Karpas-422 (cell line): ENCODE measurements around the gene KCNJ16. TPM values are rescaled to one million over a fixed set of nuclear protein-coding genes. Genes with fewer than 3 reads are reported as not detected.
"Not testable (repeated sequence)": the region's sequence is repeated elsewhere in the genome, so short reads cannot be mapped to it uniquely, and the experiment has no call there.

ENCODE experiments used
- DNase-seq: peaks from one replicate; pipeline ENCODE4 v3.0.0-alpha.2; 2015
- H2AFZ ChIP-seq: fragments of 200-600 bp; sonication (generic); 2 replicates; pipeline ENCODE4 v1.6.1; 2014; ENCODE audit warnings: antibody characterized with exemption, low read length, mixed read lengths
- H3K27ac ChIP-seq: fragments of 200-600 bp; sonication (generic); 2 replicates; pipeline ENCODE4 v1.5.1; 2014; ENCODE audit warnings: mild to moderate bottlenecking, low read length, moderate library complexity
- H3K27me3 ChIP-seq: fragments of 200-600 bp; sonication (generic); 2 replicates; pipeline ENCODE4 v1.6.1; 2014; ENCODE audit warnings: low read length, mixed read lengths
- H3K36me3 ChIP-seq: fragments of 200-600 bp; sonication (generic); 2 replicates; pipeline ENCODE4 v1.6.1; 2014; ENCODE audit warnings: low read length, mixed read lengths; ENCODE audit not compliant: insufficient read depth
- H3K4me1 ChIP-seq: fragments of 200-600 bp; sonication (generic); 2 replicates; pipeline ENCODE4 v1.6.1; 2014; ENCODE audit warnings: mild to moderate bottlenecking, low read length, mixed read lengths
- H3K4me2 ChIP-seq: fragments of 200-600 bp; sonication (generic); 2 replicates; pipeline ENCODE4 v1.6.1; 2014; ENCODE audit warnings: low read length, low read depth, mild to moderate bottlenecking; ENCODE audit not compliant: poor library complexity, severe bottlenecking
- H3K4me3 ChIP-seq: fragments of 200-600 bp; sonication (generic); 2 replicates; pipeline ENCODE4 v1.5.1; 2014; ENCODE audit warnings: mild to moderate bottlenecking, antibody characterized with exemption, low read length, mixed read lengths
- H3K79me2 ChIP-seq: fragments of 200-600 bp; sonication (generic); 2 replicates; pipeline ENCODE4 v1.6.1; 2014; ENCODE audit warnings: mild to moderate bottlenecking, low read length, mixed read lengths
- H3K9ac ChIP-seq: fragments of 200-600 bp; sonication (generic); 2 replicates; pipeline ENCODE4 v1.6.0; 2014; ENCODE audit warnings: low read length
- H3K9me2 ChIP-seq: fragments of 200-600 bp; sonication (generic), shearing (Covaris generic); replicated peaks from 2 replicates; pipeline ENCODE4 v1.6.0; 2014; ENCODE audit warnings: mild to moderate bottlenecking, low read length, moderate library complexity; ENCODE audit not compliant: insufficient read depth
- H3K9me3 ChIP-seq: fragments of 300-700, 200-600 bp; sonication (generic); 2 replicates; pipeline ENCODE4 v1.6.1; 2014; ENCODE audit warnings: low read length, mixed read lengths
- H4K20me1 ChIP-seq: fragments of 200-600 bp; sonication (generic); 2 replicates; pipeline ENCODE4 v1.6.1; 2014; ENCODE audit warnings: mild to moderate bottlenecking, antibody characterized with exemption, low read length, low read depth; ENCODE audit not compliant: insufficient read depth
- total RNA-seq: library from RNA; depleted of rRNA; stranded (reverse); fragments of >200 nt; shearing (Covaris generic); gene quantifications from 2 replicates; pipeline ENCODE4 v1.2.3, GENCODE V29; 2014; ENCODE audit warnings: low replicate concordance

KCNJ16 gene
- total RNA-seq, 1 experiment from 2014 or later, result not detected

DNA sequence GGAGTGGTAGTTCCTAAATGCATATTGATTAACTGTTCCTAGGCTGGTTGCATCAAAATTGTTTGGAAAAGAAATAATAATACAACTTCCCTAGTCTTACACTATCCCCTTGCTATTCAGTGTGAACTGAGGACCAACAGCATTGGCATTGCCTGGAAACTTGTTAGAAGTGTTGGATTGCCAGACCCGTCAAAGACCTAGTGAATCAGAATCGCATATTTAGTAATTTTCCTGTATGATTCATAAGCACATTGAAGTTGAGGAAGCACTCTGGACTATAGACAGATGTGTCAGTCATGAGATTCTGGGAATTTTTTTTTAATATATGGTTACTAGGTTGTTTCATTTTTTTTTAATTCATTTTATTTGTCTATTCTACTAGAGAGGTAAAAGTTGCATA is 34.7 kb upstream of the KCNJ16 start:
- Histone ChIP-seq H3K79me2 (no peaks in the 10 kb centered on the region), H3K9me3 (no peaks in the 10 kb centered on the region), H2AFZ (no peak overlapping the region), H3K4me3 (no peak overlapping the region), H3K9me2 (no peaks in the 10 kb centered on the region; the same call in 1 of the 2 replicates), H3K36me3 (no peaks in the 10 kb centered on the region), H3K27ac (no peak overlapping the region), H3K9ac (no peak overlapping the region), H3K4me1 (no peaks in the 10 kb centered on the region), H3K27me3 (no peaks in the 10 kb centered on the region), H3K4me2 (no peak overlapping the region), H4K20me1 (no peaks in the 10 kb centered on the region)
- DNase-seq, result no peak

DNA sequence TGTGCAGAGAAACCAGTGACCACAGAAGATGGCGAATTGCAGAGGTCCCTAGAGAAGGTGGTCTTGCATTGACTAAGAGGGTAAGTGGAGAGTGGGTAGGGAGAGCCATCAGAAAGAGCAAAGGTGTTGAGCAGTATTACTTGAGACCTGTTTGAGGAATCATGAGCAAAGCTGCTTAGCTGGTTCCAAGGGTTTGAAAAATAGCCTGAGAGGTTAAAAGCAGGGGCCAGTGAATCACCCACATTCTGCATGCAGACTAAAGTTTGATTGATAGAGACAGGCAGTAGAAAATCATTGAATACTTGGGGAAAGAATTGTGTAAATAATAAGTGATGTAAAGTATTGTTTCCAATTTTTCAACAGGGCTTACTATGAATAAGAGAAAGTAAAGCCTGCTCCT is 34.0 kb upstream of the KCNJ16 start:
- Histone ChIP-seq H3K27me3 (no peaks in the 10 kb centered on the region), H3K9me3 (no peaks in the 10 kb centered on the region), H3K9ac (no peak overlapping the region), H3K79me2 (no peaks in the 10 kb centered on the region), H4K20me1 (no peaks in the 10 kb centered on the region), H2AFZ (no peak overlapping the region), H3K9me2 (no peaks in the 10 kb centered on the region), H3K4me2 (no peak overlapping the region), H3K36me3 (no peaks in the 10 kb centered on the region), H3K4me3 (no peak overlapping the region), H3K4me1 (no peaks in the 10 kb centered on the region), H3K27ac (no peak overlapping the region)
- DNase-seq, result no peak

DNA sequence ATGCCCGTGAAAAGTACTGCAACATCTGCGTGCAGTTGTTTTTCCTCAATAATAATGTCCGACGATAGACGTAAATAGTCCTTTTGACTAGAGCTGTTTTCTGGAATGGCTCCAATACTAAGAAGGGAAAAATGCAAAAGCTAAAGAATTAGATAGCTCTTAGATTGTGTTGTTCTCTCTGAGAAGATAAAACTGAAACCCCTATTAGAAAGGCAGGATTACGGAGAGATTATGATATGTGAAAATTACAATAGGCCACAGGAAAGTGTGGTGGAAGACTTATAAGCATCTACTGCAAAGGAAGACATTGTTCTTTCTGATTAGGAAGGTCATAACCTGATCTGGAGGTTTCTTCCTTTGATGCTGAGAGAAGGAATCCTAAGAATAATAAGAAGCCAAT is 33.5 kb upstream of the KCNJ16 start:
- H3K4me3 ChIP-seq, result no peak overlapping the region
- H2AFZ ChIP-seq, result no peak overlapping the region
- no peak overlapping the region for H3K9ac ChIP-seq
- no peak overlapping the region for H3K27ac ChIP-seq
- no peaks in the 10 kb centered on the region for H4K20me1 ChIP-seq
- no peak overlapping the region for H3K4me2 ChIP-seq
- no peaks in the 10 kb centered on the region for H3K4me1 ChIP-seq
- H3K9me2 ChIP-seq, result no peaks in the 10 kb centered on the region
- no peaks in the 10 kb centered on the region for H3K9me3 ChIP-seq
- no peaks in the 10 kb centered on the region for H3K36me3 ChIP-seq
- H3K27me3 ChIP-seq, result no peaks in the 10 kb centered on the region
- no peak for DNase-seq
- H3K79me2 ChIP-seq, result no peaks in the 10 kb centered on the region

DNA sequence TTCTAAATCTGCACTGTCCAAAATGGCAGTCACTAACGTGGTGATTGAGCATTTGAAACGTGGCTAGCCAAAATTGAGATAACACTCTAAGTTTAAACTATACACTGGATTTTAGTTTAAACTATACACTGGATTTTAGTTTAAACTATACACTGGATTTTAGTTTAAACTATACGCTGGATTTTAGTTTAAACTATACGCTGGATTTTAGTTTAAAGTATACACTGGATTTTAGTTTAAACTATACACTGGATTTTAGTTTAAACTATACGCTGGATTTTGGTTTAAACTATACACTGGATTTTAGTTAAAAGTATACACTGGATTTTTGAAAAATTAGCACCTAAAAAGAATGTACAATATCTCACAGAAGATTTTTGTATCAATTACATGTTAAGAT is 29.2 kb upstream of the KCNJ16 start:
- not testable (repeated sequence) for H3K9ac ChIP-seq, H3K4me3 ChIP-seq, H3K4me2 ChIP-seq, H3K9me2 ChIP-seq, H4K20me1 ChIP-seq, H3K36me3 ChIP-seq, H3K4me1 ChIP-seq, DNase-seq, H3K27me3 ChIP-seq, H2AFZ ChIP-seq, H3K79me2 ChIP-seq, H3K27ac ChIP-seq, H3K9me3 ChIP-seq

DNA sequence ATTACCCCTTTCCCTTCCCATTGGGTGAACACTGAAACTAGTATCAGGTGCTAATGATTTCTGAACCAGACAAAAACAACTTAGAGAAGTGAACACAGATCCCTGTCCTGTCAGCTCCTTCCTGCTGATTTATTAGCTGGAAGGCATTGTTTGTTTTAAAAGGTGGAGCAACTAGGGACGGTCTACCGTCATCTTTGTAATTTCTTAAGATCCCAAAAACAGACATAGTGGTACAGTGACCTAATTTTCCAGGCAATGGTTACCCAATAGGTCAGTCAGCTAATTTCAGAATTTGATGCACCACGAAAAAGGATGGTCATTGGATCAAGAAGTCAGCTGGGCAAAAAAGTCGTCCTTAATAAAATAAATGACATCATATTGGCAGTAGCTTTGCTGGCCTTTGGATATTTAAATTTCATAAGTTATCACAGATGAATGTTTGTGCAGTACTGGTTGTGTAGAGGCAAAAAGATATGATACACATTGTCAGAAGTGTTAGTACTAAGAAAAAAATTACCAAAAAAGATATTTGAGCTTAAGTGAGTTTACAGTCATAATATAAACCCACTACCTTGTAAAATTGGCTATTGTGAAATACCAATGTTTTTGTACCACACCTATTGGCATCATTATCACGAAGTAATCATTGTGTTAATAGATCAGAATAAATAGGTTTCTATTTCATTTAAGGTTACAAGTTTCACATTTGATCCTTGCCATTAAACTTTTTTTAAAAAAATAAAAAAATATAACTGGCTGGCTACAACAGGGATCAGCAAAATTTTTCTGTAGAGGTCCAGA is 27.2 kb upstream of the KCNJ16 start:
- Histone ChIP-seq H3K4me1 (no peaks in the 10 kb centered on the region), H2AFZ (no peak overlapping the region), H3K79me2 (no peaks in the 10 kb centered on the region), H3K9me3 (no peaks in the 10 kb centered on the region), H3K36me3 (no peaks in the 10 kb centered on the region), H3K27ac (no peak overlapping the region), H4K20me1 (no peaks in the 10 kb centered on the region), H3K9me2 (no peaks in the 10 kb centered on the region), H3K4me3 (no peak overlapping the region), H3K4me2 (no peak overlapping the region), H3K27me3 (no peaks in the 10 kb centered on the region), H3K9ac (no peak overlapping the region)
- no peak for DNase-seq

DNA sequence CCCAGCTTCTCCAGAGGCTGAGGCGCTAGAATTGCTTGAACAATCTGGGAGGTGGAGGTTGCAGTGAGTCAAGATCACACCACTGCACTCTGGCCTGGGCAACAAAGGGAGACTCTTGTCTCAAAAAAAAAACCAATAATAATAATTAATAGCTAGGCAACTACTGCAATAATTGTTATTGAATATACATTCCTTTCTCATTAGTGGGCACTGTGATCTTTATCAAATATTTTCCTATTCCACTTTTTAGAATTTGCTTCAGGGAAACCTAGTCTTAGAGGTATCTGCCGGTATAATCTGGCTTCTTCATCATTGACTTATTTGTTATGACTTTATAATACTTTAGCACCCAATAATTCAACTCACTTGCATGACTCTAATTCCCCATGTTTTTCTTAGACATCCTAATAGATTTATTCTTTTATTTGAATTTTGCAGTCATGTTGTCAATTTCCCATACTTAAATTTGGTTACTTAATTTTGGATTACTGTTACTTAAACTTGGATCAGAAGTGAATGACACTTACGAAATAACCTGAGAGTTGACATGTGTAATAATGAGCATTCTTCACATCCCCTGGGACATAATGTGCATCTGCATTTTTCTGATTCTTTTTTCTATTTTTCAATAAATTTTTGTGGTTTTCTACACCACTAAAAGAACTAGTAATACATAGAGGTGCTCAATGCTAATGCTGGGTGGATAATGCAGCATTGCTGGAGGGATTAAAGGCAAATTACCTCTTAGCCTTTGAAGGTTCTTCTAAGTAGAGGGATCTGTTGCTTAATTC is 25.0 kb upstream of the KCNJ16 start:
- no peaks in the 10 kb centered on the region for H3K36me3 ChIP-seq
- peaks cover 9% of the 10 kb centered on the region; the same call in 1 of the 2 replicates for H3K4me1 ChIP-seq
- no peaks in the 10 kb centered on the region for H4K20me1 ChIP-seq
- no peak overlapping the region for H3K9ac ChIP-seq
- DNase-seq, result no peak
- no peak overlapping the region for H3K27ac ChIP-seq
- H2AFZ ChIP-seq, result no peak overlapping the region
- H3K9me2 ChIP-seq, result no peaks in the 10 kb centered on the region
- no peak overlapping the region for H3K4me2 ChIP-seq
- H3K27me3 ChIP-seq, result no peaks in the 10 kb centered on the region
- no peaks in the 10 kb centered on the region for H3K79me2 ChIP-seq
- no peaks in the 10 kb centered on the region for H3K9me3 ChIP-seq
- no peak overlapping the region for H3K4me3 ChIP-seq

DNA sequence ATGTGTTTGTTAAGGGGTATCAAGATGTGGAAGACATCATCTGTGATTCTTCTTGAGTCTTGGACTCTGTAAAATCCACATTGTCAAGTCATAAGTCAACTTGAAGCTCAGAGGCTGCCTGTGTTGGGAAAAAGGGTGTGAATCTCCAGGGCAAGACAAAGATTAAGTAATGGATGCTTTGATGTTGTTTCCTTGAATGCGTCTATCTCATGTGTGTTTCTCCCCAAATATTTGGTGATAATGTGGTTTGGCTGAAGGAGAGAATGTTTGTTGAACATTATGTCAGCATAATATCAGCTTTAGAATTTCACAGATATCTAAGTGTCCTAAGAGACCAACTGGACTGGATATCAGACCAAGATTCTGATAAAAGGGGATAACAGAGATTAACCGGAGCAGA is 24.1 kb upstream of the KCNJ16 start:
- no peaks in the 10 kb centered on the region for H3K36me3 ChIP-seq
- H3K9me3 ChIP-seq, result no peaks in the 10 kb centered on the region
- H3K4me2 ChIP-seq, result no peak overlapping the region
- no peak for DNase-seq
- H3K79me2 ChIP-seq, result no peaks in the 10 kb centered on the region
- no peak overlapping the region for H2AFZ ChIP-seq
- no peak overlapping the region for H3K4me3 ChIP-seq
- peaks cover 9% of the 10 kb centered on the region; the same call in 1 of the 2 replicates for H3K4me1 ChIP-seq
- H3K27me3 ChIP-seq, result no peaks in the 10 kb centered on the region
- H3K27ac ChIP-seq, result no peak overlapping the region
- no peaks in the 10 kb centered on the region for H4K20me1 ChIP-seq
- no peaks in the 10 kb centered on the region for H3K9me2 ChIP-seq
- H3K9ac ChIP-seq, result no peak overlapping the region
